Stimulated activated CD8-positive, alpha-beta memory T cell treated with anti-CD3 and anti-CD28 coated beads, Interleukin-4, amount 100 ng/mL, for 4 hours (primary cell): ENCODE data around the gene NEK7.
"Not testable (repeated sequence)": the region's sequence is repeated elsewhere in the genome, so short reads cannot be mapped to it uniquely, and the experiment has no call there.

ENCODE experiments used
- DNase-seq, 2 donors: peaks; one replicate each; pipeline ENCODE4 v3.0.0-alpha.2; 2020; ENCODE audit warnings: low read depth in 2 of 2, low spot score in 1 of 2

The NEK7 gene

GRCh38 chr1:198281911-198282310 lies 125.1 kb downstream of the NEK7 start:
- no peak for DNase-seq

- DNase-seq: no peak
These were observed 126.4 kb downstream of the NEK7 start for GRCh38 chr1:198283222-198283621.

- no peak for DNase-seq
These were observed 131.1 kb downstream of the NEK7 start for GRCh38 chr1:198287916-198288315.

- no peak for DNase-seq
These were observed 133.4 kb downstream of the NEK7 start for GRCh38 chr1:198290089-198290683.

GRCh38 chr1:198291036-198291435 lies 134.2 kb downstream of the NEK7 start:
- no peak for DNase-seq

- DNase-seq: no peak
These were observed 135.1 kb downstream of the NEK7 start for GRCh38 chr1:198291924-198292323.

- DNase-seq: no peak
These were observed 138.4 kb downstream of the NEK7 start for GRCh38 chr1:198295225-198295624.

GRCh38 chr1:198295971-198296370 lies 139.2 kb downstream of the NEK7 start:
- DNase-seq: no peak

GRCh38 chr1:198297281-198297680 lies 140.5 kb downstream of the NEK7 start:
- DNase-seq: no peak

- no peak for DNase-seq
These were observed 141.8 kb downstream of the NEK7 start for GRCh38 chr1:198298640-198299039.

- DNase-seq: no peak
These were observed 143.7 kb downstream of the NEK7 start for GRCh38 chr1:198300451-198300850.

- DNase-seq: no peak
These were observed 147.6 kb downstream of the NEK7 start for GRCh38 chr1:198304431-198304830.

GRCh38 chr1:198314817-198315216 lies 158.0 kb downstream of the NEK7 start:
- not testable (repeated sequence) for DNase-seq

- not testable (repeated sequence) for DNase-seq
These were observed 158.5 kb downstream of the NEK7 start for GRCh38 chr1:198315331-198315730.

GRCh38 chr1:198316546-198317100 lies 159.8 kb downstream of the NEK7 start:
- no peak for DNase-seq

GRCh38 chr1:198318085-198318484 lies 161.3 kb downstream of the NEK7 start:
- DNase-seq: no peak

GRCh38 chr1:198320759-198321158 lies 164.0 kb downstream of the NEK7 start:
- no peak for DNase-seq

- DNase-seq: no peak
These were observed 169.4 kb downstream of the NEK7 start for GRCh38 chr1:198326232-198326631.

GRCh38 chr1:198326915-198327314 lies 170.1 kb downstream of the NEK7 start:
- no peak for DNase-seq

GRCh38 chr1:198328458-198329032 lies 171.7 kb downstream of the NEK7 start:
- DNase-seq: no peak

GRCh38 chr1:198330982-198331615 lies 174.3 kb downstream of the NEK7 start:
- DNase-seq: no peak

- DNase-seq: no peak
These were observed 176.9 kb downstream of the NEK7 start for GRCh38 chr1:198333744-198334143.
